ENCODE results near the gene EFCAB6.

GRCh38 chr22:43819931-43820640 is 8.0 kb upstream of the EFCAB6 start:
- TF ChIP-seq CEBPZ (IDR thresholded peaks at IDR 0.05; ENCODE audit: low read depth, low read length) (no peak), CTCF (IDR thresholded peaks at IDR 0.05 in 2 of 3, conservative IDR thresholded peaks at IDR 0.05 in 1 of 3; ENCODE audit: control insufficient read depth in 2 of 3, extremely low read depth in 1 of 3, insufficient read depth in 1 of 3, low read depth in 3 of 3, low read length in 3 of 3) (no peak), POLR2AphosphoS5 (IDR thresholded peaks at IDR 0.05; ENCODE audit: low read length) (no peak), RCOR1 (conservative IDR thresholded peaks at IDR 0.05; ENCODE audit: low read depth, low read length) (no peak), RAD21 (IDR thresholded peaks at IDR 0.05; ENCODE audit: insufficient read depth, low read depth, low read length) (no peak), SMAD1 (IDR thresholded peaks at IDR 0.05; ENCODE audit: low read depth, partially characterized antibody) (no peak), CREM (IDR thresholded peaks at IDR 0.05; ENCODE audit: low read depth) (no peak), BMI1 (IDR thresholded peaks at IDR 0.05; ENCODE audit: borderline replicate concordance) (no peak)

Data from GM12878 (cell line).